Glutamatergic neuron (in vitro differentiated cells): ENCODE data around the gene VMP1. TPM values are rescaled to one million over a fixed set of nuclear protein-coding genes. Genes with fewer than 3 reads are reported as not detected.

ENCODE experiments used
- DNase-seq: peaks from one replicate; pipeline ENCODE4 v3.0.0; 2022
- H3K27ac Mint-ChIP-seq: one replicate; pipeline ENCODE4 v1.8.0; 2020; ENCODE audit warnings: mild to moderate bottlenecking, mixed read lengths, inconsistent platforms; ENCODE audit not compliant: unreplicated experiment
- H3K27me3 Mint-ChIP-seq: one replicate; pipeline ENCODE4 v1.8.0; 2020; ENCODE audit warnings: mild to moderate bottlenecking, moderate library complexity, mixed read lengths, inconsistent platforms; ENCODE audit not compliant: unreplicated experiment
- H3K36me3 Mint-ChIP-seq: one replicate; pipeline ENCODE4 v1.8.0; 2020; ENCODE audit warnings: mild to moderate bottlenecking, mixed read lengths, inconsistent platforms; ENCODE audit not compliant: unreplicated experiment
- H3K4me1 Mint-ChIP-seq: one replicate; pipeline ENCODE4 v1.8.0; 2020; ENCODE audit warnings: mild to moderate bottlenecking, low read depth, mixed read lengths, inconsistent platforms; ENCODE audit not compliant: unreplicated experiment
- H3K4me3 Mint-ChIP-seq: one replicate; pipeline ENCODE4 v1.8.0; 2020; ENCODE audit warnings: mild to moderate bottlenecking, mixed read lengths, inconsistent platforms; ENCODE audit not compliant: unreplicated experiment
- H3K9me3 Mint-ChIP-seq: one replicate; pipeline ENCODE4 v1.8.0; 2020; ENCODE audit warnings: mild to moderate bottlenecking, moderate library complexity, mixed read lengths, inconsistent platforms; ENCODE audit not compliant: unreplicated experiment
- long read RNA-seq: library from polyadenylated mRNA; unstranded; transcript quantifications from one replicate; pipeline ENCODE4 v2.0.0, GENCODE V29; 2020; ENCODE audit not compliant: unreplicated experiment
- total RNA-seq: library from RNA; stranded (reverse); fragmentation: NEBNext Ultra II Directional; extraction: Animal tissue kit (Norgen Biotek cat#: 25700); gene quantifications from one replicate; pipeline ENCODE4 v1.2.1, GENCODE V29; 2021; ENCODE audit not compliant: unreplicated experiment
- TF ChIP-seq, protein P1 (sequence below): fragments of 200-600 bp; sonication (generic); IDR thresholded peaks from one replicate; pipeline ENCODE4 v1.5.0; 2021; ENCODE audit not compliant: partially characterized antibody, unreplicated experiment

The VMP1 gene
- total RNA-seq = 64.1 TPM
- long read RNA-seq, transcript VMP1-201 (12 exons, 2,712 nt) = major isoform, 51 of 62 reads
- long read RNA-seq, partial matches to known transcripts = 2 of 62 reads
- long read RNA-seq, other reads (novel, unspliced or antisense) = 9 of 62 reads

DNA sequence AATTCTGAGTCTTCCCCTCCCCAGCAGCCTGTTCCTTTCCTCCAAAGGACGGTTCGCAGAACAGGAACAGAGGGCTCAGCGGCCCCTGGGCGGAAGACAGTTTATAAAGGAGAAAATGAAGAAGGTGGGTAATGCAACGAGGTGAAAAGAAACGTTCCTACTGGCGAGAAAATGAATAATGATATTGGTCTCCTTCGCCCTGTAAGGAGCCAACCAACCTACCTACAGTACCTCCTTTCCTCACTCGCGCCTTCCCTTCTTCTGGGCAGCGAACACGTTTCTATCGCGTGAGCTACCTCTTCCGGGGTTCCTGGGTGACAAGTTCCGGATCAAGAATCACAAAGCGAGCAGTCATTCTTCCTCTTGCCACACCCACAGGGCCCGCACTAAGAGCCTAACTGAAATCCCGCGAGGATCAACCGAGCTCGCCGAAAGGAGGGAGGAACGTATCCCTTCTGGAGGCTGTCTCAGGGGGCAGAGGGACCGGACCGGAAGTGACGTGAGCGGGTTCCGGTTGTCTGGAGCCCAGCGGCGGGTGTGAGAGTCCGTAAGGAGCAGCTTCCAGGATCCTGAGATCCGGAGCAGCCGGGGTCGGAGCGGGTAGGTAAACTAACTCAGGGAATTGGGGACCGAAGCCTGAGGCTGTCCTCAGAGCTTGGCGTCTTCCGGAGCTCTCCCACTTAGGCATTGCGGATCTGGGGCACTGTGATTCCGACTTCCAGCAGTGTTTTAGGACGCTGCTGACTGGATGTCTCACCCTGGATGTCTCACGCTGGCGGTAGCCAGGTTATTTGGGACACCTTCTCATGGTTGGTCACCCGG is at the start of gene VMP1, which contains the start of gene PTRH2:
Gene VMP1, plus strand, starts transcription at position 506 of the 822 bp plus-strand sequence. CDS start 23,793 bp downstream, outside the sequence.
Gene PTRH2, minus strand, starts transcription at position 282 of the 822 bp plus-strand sequence. CDS start 9,452 bp downstream, outside the sequence.
- Mint-ChIP-seq H3K27me3 (peaks cover 10% of the 10 kb centered on the region), H3K4me3 (peak within 1 kb of the TSS; percentile 99), H3K4me1 (peaks cover 11% of the 10 kb centered on the region), H3K9me3 (peaks cover 8% of the 10 kb centered on the region), H3K27ac (peak within 1 kb of the TSS; percentile 98), H3K36me3 (no peaks in the 10 kb centered on the region)
- peak; percentile 97 for DNase-seq
- TF ChIP-seq, protein P1, sequence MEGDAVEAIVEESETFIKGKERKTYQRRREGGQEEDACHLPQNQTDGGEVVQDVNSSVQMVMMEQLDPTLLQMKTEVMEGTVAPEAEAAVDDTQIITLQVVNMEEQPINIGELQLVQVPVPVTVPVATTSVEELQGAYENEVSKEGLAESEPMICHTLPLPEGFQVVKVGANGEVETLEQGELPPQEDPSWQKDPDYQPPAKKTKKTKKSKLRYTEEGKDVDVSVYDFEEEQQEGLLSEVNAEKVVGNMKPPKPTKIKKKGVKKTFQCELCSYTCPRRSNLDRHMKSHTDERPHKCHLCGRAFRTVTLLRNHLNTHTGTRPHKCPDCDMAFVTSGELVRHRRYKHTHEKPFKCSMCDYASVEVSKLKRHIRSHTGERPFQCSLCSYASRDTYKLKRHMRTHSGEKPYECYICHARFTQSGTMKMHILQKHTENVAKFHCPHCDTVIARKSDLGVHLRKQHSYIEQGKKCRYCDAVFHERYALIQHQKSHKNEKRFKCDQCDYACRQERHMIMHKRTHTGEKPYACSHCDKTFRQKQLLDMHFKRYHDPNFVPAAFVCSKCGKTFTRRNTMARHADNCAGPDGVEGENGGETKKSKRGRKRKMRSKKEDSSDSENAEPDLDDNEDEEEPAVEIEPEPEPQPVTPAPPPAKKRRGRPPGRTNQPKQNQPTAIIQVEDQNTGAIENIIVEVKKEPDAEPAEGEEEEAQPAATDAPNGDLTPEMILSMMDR = no peak

DNA sequence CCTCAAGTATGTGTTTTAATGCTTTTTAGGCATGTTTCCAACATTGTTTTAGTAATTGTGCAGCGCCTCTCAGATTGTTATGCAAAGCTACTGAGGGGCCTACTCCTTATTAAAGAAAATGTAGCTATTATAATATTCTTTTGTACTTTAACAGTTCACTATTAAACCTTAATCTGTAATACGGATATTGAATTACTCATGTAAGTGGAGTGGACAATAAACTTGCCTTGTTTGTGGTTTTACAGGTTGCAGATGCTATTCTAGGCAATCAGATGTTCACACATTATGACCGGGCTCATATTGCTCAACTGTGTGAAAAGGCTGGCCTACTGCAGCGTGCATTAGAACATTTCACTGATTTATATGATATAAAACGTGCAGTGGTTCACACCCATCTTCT is 41.2 kb upstream of the VMP1 start:
- H3K4me1 Mint-ChIP-seq = no peaks in the 10 kb centered on the region
- no peaks in the 10 kb centered on the region for H3K36me3 Mint-ChIP-seq
- no peak for DNase-seq
- H3K27ac Mint-ChIP-seq = no peak overlapping the region
- TF ChIP-seq, protein P1 = no peak
- no peaks in the 10 kb centered on the region for H3K27me3 Mint-ChIP-seq
- H3K4me3 Mint-ChIP-seq = no peak overlapping the region
- H3K9me3 Mint-ChIP-seq = no peaks in the 10 kb centered on the region

DNA sequence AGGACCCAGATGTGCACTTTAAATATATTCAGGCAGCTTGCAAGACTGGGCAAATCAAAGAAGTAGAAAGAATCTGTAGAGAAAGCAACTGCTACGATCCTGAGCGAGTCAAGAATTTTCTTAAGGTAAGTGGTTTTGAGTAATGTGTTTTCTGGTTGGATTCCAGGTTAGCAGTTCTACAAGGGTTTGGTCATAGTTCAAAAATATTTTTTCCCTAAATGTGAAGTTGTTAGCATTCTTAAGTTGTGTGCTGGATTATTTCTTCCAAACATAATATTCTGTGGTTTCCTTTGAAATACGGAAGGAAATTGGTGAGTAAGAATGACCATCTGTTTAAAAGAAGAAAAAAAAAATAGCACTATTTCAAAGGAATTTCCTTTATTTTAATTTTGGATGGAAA is 38.6 kb upstream of the VMP1 start:
- no peak overlapping the region for H3K27ac Mint-ChIP-seq
- no peak for DNase-seq
- H3K36me3 Mint-ChIP-seq = no peaks in the 10 kb centered on the region

DNA sequence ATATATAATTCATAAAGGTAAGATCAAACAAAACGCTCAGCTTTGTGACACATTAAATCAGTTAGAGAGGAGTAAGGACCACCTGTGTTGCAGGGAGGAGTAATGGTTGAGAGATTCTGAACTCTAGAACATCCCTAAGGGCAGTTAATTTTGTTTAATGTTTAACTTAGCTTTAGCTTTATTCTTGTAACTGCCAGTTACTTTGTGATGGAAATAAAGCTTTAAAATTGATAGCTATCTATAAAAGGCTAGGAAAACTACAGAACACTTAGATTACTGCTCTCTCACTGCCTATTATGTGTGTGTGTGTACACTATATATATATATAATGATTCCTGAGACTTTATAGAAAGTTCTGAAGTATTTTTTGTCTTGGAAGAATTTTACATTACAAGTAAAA is 38.0 kb upstream of the VMP1 start:
- H3K27ac Mint-ChIP-seq = no peak overlapping the region
- H3K4me1 Mint-ChIP-seq = no peaks in the 10 kb centered on the region
- TF ChIP-seq, protein P1 = no peak
- no peaks in the 10 kb centered on the region for H3K27me3 Mint-ChIP-seq
- no peaks in the 10 kb centered on the region for H3K36me3 Mint-ChIP-seq
- H3K4me3 Mint-ChIP-seq = no peak overlapping the region
- H3K9me3 Mint-ChIP-seq = no peaks in the 10 kb centered on the region
- DNase-seq = no peak

More for the DNA sequence above, 38.6 kb upstream of the VMP1 start:
- no peak overlapping the region for H3K4me3 Mint-ChIP-seq
- H3K4me1 Mint-ChIP-seq = no peaks in the 10 kb centered on the region
- TF ChIP-seq, protein P1 = no peak
- H3K9me3 Mint-ChIP-seq = no peaks in the 10 kb centered on the region
- no peaks in the 10 kb centered on the region for H3K27me3 Mint-ChIP-seq

DNA sequence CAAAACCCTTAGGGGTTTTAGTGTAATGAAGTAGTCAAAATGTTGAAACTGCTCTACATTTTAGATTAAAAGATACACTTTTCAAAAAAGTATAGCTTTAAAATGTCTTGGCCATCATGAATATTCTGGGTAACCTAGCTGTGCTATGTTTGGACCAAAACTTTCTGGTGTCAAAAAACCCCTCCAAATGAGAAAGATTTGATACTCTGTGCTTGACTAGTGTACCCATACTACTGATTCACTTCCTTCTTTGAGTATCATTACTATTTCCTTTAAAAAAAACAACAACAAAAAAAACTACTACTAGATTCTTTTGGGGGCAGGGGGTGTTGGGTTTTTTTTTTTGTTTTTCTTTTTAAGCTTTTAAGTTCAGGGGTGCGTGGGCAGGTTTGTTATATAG is 37.5 kb upstream of the VMP1 start:
- Mint-ChIP-seq H3K4me3 (no peak overlapping the region), H3K9me3 (no peaks in the 10 kb centered on the region), H3K4me1 (no peaks in the 10 kb centered on the region), H3K27ac (no peak overlapping the region), H3K27me3 (no peaks in the 10 kb centered on the region), H3K36me3 (no peaks in the 10 kb centered on the region)
- TF ChIP-seq, protein P1 = no peak
- DNase-seq = no peak
